Upper lobe of left lung (tissue), 6 donors: ENCODE results near the gene KAZN. TPM values are rescaled to one million over a fixed set of nuclear protein-coding genes. Genes with fewer than 3 reads are reported as not detected.
A peak's percentile ranks its signal among the peaks of the same experiment; 100 is the strongest.

Experiments
- ATAC-seq, 2 donors: fragments of 200-7000 bp; cut with Tn5 transposase; one replicate each; pipeline ENCODE4 v1.9.1; 2022; ENCODE audit warnings: mild to moderate bottlenecking in 2 of 2, moderate library complexity in 2 of 2; ENCODE audit not compliant: low FRiP score in 2 of 2
- DNase-seq, 2 donors: peaks; one replicate each; pipeline ENCODE4 v3.0.0-alpha.2; 2019 to 2020
- H3K27ac ChIP-seq, 4 donors: fragments of 200-600 bp; sonication (generic); one replicate each; pipeline ENCODE4 v1.5.1; 2016 to 2019
- H3K27me3 ChIP-seq, 4 donors: fragments of 200-600 bp; sonication (generic); one replicate each; pipeline ENCODE4 v1.5.1; 2017 to 2019
- H3K36me3 ChIP-seq, 4 donors: fragments of 200-600 bp; sonication (generic); one replicate each; pipeline ENCODE4 v1.5.1; 2016 to 2019
- H3K4me1 ChIP-seq, 4 donors: fragments of 200-600 bp; sonication (generic); one replicate each; pipeline ENCODE4 v1.5.1; 2018 to 2019
- H3K4me3 ChIP-seq, 4 donors: fragments of 200-600 bp; sonication (generic); one replicate each; pipeline ENCODE4 v1.5.1; 2017 to 2019; ENCODE audit warnings: mild to moderate bottlenecking in 2 of 4, moderate library complexity in 1 of 4
- H3K9me3 ChIP-seq, 4 donors: fragments of 200-600 bp; sonication (generic); one replicate each; pipeline ENCODE4 v1.5.1; 2018 to 2019
- CTCF ChIP-seq, 6 experiments: fragments of 450-650 bp in 4 of 6; fragments of 200-600 bp in 2 of 6; sonication (generic) in 2 of 6; IDR thresholded peaks; one replicate each; pipeline ENCODE4 v1.5.1; 2016 to 2019; ENCODE audit warnings: antibody characterized with exemption in 6 of 6
- EP300 ChIP-seq, 4 donors: sonication (generic); formaldehyde crosslinking; IDR thresholded peaks; one replicate each; pipeline ENCODE4 v1.5.1; 2017; ENCODE audit warnings: antibody characterized with exemption in 4 of 4, control low read depth in 2 of 4
- POLR2A ChIP-seq, 4 donors: fragments of 450-650 bp; IDR thresholded peaks; one replicate each; pipeline ENCODE4 v1.5.1; 2016 to 2017; ENCODE audit warnings: antibody characterized with exemption in 4 of 4, mild to moderate bottlenecking in 2 of 4
- POLR2AphosphoS5 ChIP-seq, 2 donors: sonication (generic); formaldehyde crosslinking; IDR thresholded peaks; one replicate each; pipeline ENCODE4 v1.5.1; 2017; ENCODE audit warnings: antibody characterized with exemption in 2 of 2
- WGBS, 2 donors: methylation state at CpG; one replicate each; pipeline ENCODE4 v1.1.5; 2017 to 2018; 5-methylcytosine and 5-hydroxymethylcytosine counted together
- total RNA-seq, 6 donors: library from RNA; depleted of rRNA in 4 of 6; stranded (reverse); fragments of >200 nt in 4 of 6; gene quantifications; one replicate each; pipeline versions ENCODE4 v1.1.0 to v1.2.1, GENCODE V29; 2016 to 2021
- donor health status: DM: no; HTN: no; CAD: no; lungs with moderate emphysema.
- donor health status: DM: no; HTN: yes; CAD: no; lungs with severe emphysema.

The KAZN gene
- total RNA-seq, 6 donors from 2014 or later = 11.5 to 30.0 (median 17.6) TPM

DNA sequence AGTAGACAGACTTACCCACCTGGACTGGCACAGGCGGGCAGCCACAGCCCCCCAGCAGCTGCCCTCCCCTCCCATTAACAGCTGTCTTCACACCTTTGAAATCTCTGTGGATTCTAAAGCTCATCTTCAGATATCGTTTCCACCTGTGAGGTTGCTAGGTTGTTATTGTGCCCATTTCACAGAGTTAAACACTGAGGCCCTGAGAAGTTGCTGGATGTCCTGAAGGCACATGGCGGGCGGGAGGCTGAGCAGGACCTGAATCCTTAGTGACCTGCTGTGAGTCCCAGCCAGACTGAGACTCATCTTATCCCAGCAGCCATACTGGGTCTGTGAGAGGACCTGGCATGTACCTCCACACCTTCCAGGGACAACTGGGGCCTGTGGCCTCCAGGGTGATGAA is 420.3 kb downstream of the KAZN start:
- no peak overlapping the region for H3K4me3 ChIP-seq
- no peaks in the 10 kb centered on the region for H3K36me3 ChIP-seq
- H3K27me3 ChIP-seq = no peaks in the 10 kb centered on the region
- TF ChIP-seq POLR2AphosphoS5 (IDR thresholded peaks at IDR 0.05) (no peak), CTCF (IDR thresholded peaks at IDR 0.05) (no peak), EP300 (IDR thresholded peaks at IDR 0.05) (no peak), POLR2A (IDR thresholded peaks at IDR 0.05) (no peak)
- no peaks in the 10 kb centered on the region for H3K9me3 ChIP-seq
- peaks cover 18 to 50% (median 34%) of the 10 kb centered on the region in 4 donors for H3K4me1 ChIP-seq
- ATAC-seq (no peak), DNase-seq (no peak)
- WGBS, 2 donors = 86 to 100% methylated on average over 1 to 4 of the region's 4 CpGs
- H3K27ac ChIP-seq = no peak overlapping the region

GRCh38 chr1:15020943-15021745 is 422.7 kb downstream of the KAZN start:
- DNase-seq (no peak), ATAC-seq (no peak)
- Histone ChIP-seq H3K4me1 (peaks cover 10 to 32% (median 23%) of the 10 kb centered on the region in 4 donors), H3K4me3 (no peak overlapping the region), H3K9me3 (no peaks in the 10 kb centered on the region), H3K27me3 (no peaks in the 10 kb centered on the region), H3K27ac (peak overlapping the region in 3 of 4 donors; percentile 5 to 74 (median 21)), H3K36me3 (no peaks in the 10 kb centered on the region)
- WGBS, 2 donors = 55 to 56% methylated on average over 17 to 18 of the region's 18 CpGs
- TF ChIP-seq EP300 (IDR thresholded peaks at IDR 0.05) (no peak), POLR2AphosphoS5 (IDR thresholded peaks at IDR 0.05) (peak; percentile 16 to 33), POLR2A (IDR thresholded peaks at IDR 0.05) (no peak)

DNA sequence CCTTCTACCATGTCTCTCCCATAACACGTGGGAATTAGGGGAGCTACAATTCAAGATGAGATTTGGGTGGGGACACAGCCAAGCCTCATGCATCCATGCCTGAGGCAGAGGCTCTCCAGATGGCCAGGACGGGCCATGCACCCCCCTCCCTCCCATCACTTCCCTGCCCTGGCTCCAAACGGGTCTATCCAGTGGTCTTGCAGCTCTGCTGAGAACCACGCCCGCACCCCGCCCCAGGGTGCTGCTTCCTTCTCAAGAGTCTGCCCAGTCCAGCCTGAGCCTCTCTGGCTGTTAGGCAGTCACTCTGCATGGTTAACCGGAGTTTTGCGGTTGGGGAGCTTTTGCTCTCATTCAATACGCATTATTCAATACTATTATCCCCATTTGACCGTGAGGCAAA is 423.6 kb downstream of the KAZN start:
- ATAC-seq (no peak), DNase-seq (no peak)
- no peak overlapping the region for H3K4me3 ChIP-seq
- TF ChIP-seq EP300 (IDR thresholded peaks at IDR 0.05) = no peak
- TF ChIP-seq CTCF (IDR thresholded peaks at IDR 0.05) = no peak
- no peak for TF ChIP-seq POLR2A (IDR thresholded peaks at IDR 0.05)
- TF ChIP-seq POLR2AphosphoS5 (IDR thresholded peaks at IDR 0.05) = no peak
- peak overlapping the region in 2 of 4 donors; percentile 21 to 74 for H3K27ac ChIP-seq
- H3K36me3 ChIP-seq = no peaks in the 10 kb centered on the region
- 88 to 92% methylated on average over 8 to 10 of the region's 10 CpGs for WGBS, 2 donors
- H3K27me3 ChIP-seq = no peaks in the 10 kb centered on the region
- H3K4me1 ChIP-seq = peaks cover 8 to 30% (median 20%) of the 10 kb centered on the region in 4 donors
- no peaks in the 10 kb centered on the region for H3K9me3 ChIP-seq

DNA sequence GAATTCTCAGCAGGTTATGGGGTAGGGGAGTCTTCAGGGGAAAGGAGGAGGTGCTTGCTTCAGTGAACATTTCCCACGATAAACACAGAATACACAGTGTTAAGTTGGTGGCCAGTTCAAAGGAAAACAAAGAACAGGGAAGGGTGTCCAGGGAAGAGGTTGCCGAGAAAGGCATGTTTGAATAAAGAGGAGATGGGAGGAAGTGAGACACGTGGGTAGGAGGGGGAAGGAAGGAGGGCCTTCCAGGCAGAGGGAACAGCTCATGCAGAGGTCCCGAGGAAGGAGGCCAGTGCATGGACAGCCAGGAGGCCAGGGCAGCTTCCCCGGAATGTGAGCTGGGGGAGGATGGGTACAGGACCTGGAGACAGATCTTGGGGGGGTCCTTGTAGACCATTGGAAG is 424.7 kb downstream of the KAZN start:
- peaks cover 9 to 32% (median 20%) of the 10 kb centered on the region in 4 donors for H3K4me1 ChIP-seq
- DNase-seq (no peak), ATAC-seq (no peak)
- no peak for TF ChIP-seq EP300 (IDR thresholded peaks at IDR 0.05)
- peak in 1 of 2 donors; percentile 11 for TF ChIP-seq POLR2AphosphoS5 (IDR thresholded peaks at IDR 0.05)
- no peaks in the 10 kb centered on the region for H3K9me3 ChIP-seq
- H3K27me3 ChIP-seq = no peaks in the 10 kb centered on the region
- H3K27ac ChIP-seq = peak overlapping the region in 2 of 4 donors; percentile 10 to 35
- no peaks in the 10 kb centered on the region for H3K36me3 ChIP-seq
- H3K4me3 ChIP-seq = no peak overlapping the region
- WGBS, 2 donors = 40 to 48% methylated on average over 5 of the region's 5 CpGs

DNA sequence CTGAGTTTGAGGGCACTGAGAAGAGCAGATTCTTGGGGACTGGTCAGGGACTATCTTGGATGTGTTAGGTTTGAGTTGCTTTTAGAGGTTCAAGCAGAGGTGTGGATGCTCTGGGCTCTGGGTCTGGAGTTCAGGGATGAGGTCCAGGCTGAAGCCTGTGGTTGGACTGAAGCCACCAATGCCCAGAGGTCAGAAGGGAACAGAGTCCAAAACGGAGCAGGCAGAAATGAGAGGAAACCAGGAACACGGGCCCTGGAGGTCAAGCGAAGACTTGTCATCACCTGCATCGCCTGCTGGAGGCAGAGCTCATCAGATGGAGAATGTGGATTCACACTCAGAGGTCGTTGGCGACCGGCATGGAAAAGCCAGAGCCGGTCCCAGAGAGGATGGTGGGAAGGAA is 425.5 kb downstream of the KAZN start:
- no peak for ATAC-seq
- Histone ChIP-seq H3K4me3 (no peak overlapping the region), H3K9me3 (no peaks in the 10 kb centered on the region), H3K36me3 (no peaks in the 10 kb centered on the region), H3K27ac (peak overlapping the region in 1 of 4 donors; percentile 10), H3K4me1 (peaks cover 11 to 32% (median 22%) of the 10 kb centered on the region in 4 donors), H3K27me3 (no peaks in the 10 kb centered on the region)
- no peak for DNase-seq
- 85 to 88% methylated on average over 8 of the region's 8 CpGs for WGBS, 2 donors
- no peak for TF ChIP-seq CTCF (IDR thresholded peaks at IDR 0.05)
- TF ChIP-seq POLR2AphosphoS5 (IDR thresholded peaks at IDR 0.05) = no peak
- no peak for TF ChIP-seq EP300 (IDR thresholded peaks at IDR 0.05)
- no peak for TF ChIP-seq POLR2A (IDR thresholded peaks at IDR 0.05)
